GM19193 (cell line): ENCODE measurements around the gene ARHGAP23.

Experiments
- POLR2A ChIP-seq: IDR thresholded peaks from 4 replicates; pipeline ENCODE4 v1.6.1; 2011; ENCODE audit not compliant: insufficient read depth, insufficient read length; ENCODE audit errors: extremely low read depth

The ARHGAP23 gene

GRCh38 chr17:38538906-38539305 lies 110.6 kb downstream of the ARHGAP23 start:
- no peak for TF ChIP-seq POLR2A

- no peak for TF ChIP-seq POLR2A
These were observed 111.1 kb downstream of the ARHGAP23 start for GRCh38 chr17:38539386-38539785.

- no peak for TF ChIP-seq POLR2A
These were observed 112.3 kb downstream of the ARHGAP23 start for GRCh38 chr17:38540514-38541045.

GRCh38 chr17:38541281-38541680 lies 113.0 kb downstream of the ARHGAP23 start:
- no peak for TF ChIP-seq POLR2A

GRCh38 chr17:38542286-38542685 lies 114.0 kb downstream of the ARHGAP23 start:
- TF ChIP-seq POLR2A: no peak

GRCh38 chr17:38543403-38544174 lies 115.3 kb downstream of the ARHGAP23 start:
- no peak for TF ChIP-seq POLR2A

GRCh38 chr17:38544175-38544838 lies 116.0 kb downstream of the ARHGAP23 start:
- TF ChIP-seq POLR2A: no peak

- TF ChIP-seq POLR2A: no peak
These were observed 116.6 kb downstream of the ARHGAP23 start for GRCh38 chr17:38544839-38545209.

GRCh38 chr17:38545531-38546225 lies 117.4 kb downstream of the ARHGAP23 start:
- TF ChIP-seq POLR2A: no peak

GRCh38 chr17:38546396-38546795 lies 118.1 kb downstream of the ARHGAP23 start:
- no peak for TF ChIP-seq POLR2A

- no peak for TF ChIP-seq POLR2A
These were observed 119.2 kb downstream of the ARHGAP23 start for GRCh38 chr17:38547444-38547843.

GRCh38 chr17:38549285-38549684 lies 121.0 kb downstream of the ARHGAP23 start:
- TF ChIP-seq POLR2A: no peak

GRCh38 chr17:38550661-38551060 lies 122.4 kb downstream of the ARHGAP23 start:
- TF ChIP-seq POLR2A: no peak

- no peak for TF ChIP-seq POLR2A
These were observed 122.9 kb downstream of the ARHGAP23 start for GRCh38 chr17:38551121-38551520.

GRCh38 chr17:38552343-38552742 lies 124.1 kb downstream of the ARHGAP23 start:
- no peak for TF ChIP-seq POLR2A
